IPS-18a (cell line): ENCODE data around the gene PPP6R3.
"Not testable (repeated sequence)": the region's sequence is repeated elsewhere in the genome, so short reads cannot be mapped to it uniquely, and the experiment has no call there.

Experiments used
- H3K27ac ChIP-seq: one replicate; pipeline ENCODE4 v1.5.1; 2013; ENCODE audit warnings: low read length
- H3K27me3 ChIP-seq: one replicate; pipeline ENCODE4 v1.6.1; 2013; ENCODE audit warnings: mild to moderate bottlenecking, low read length; ENCODE audit not compliant: control insufficient read depth, insufficient read depth
- H3K36me3 ChIP-seq: one replicate; pipeline ENCODE4 v1.6.1; 2013; ENCODE audit warnings: low read depth, low read length; ENCODE audit not compliant: control insufficient read depth
- H3K4me1 ChIP-seq: one replicate; pipeline ENCODE4 v1.6.1; 2013; ENCODE audit warnings: low read depth, low read length; ENCODE audit not compliant: control insufficient read depth
- H3K4me3 ChIP-seq: one replicate; pipeline ENCODE4 v1.5.1; 2013; ENCODE audit warnings: low read length
- H3K9ac ChIP-seq: one replicate; pipeline ENCODE4 v1.6.1; 2013; ENCODE audit warnings: mild to moderate bottlenecking, low read length, moderate library complexity
- H3K9me3 ChIP-seq: one replicate; pipeline ENCODE4 v1.6.1; 2013; ENCODE audit warnings: low read depth, low read length; ENCODE audit not compliant: control insufficient read depth

Gene PPP6R3

GRCh38 chr11:68461575-68461917 is 994 bp downstream of the PPP6R3 start:
- H3K4me1 ChIP-seq = peaks cover 13% of the 10 kb centered on the region
- no peaks in the 10 kb centered on the region for H3K36me3 ChIP-seq
- no peak overlapping the region for H3K27ac ChIP-seq
- peak overlapping the region; percentile 83 for H3K4me3 ChIP-seq
- H3K27me3 ChIP-seq = no peaks in the 10 kb centered on the region
- no peaks in the 10 kb centered on the region for H3K9me3 ChIP-seq
- peak overlapping the region; percentile 78 for H3K9ac ChIP-seq

GRCh38 chr11:68463714-68464113 is 3.2 kb downstream of the PPP6R3 start:
- Histone ChIP-seq H3K9ac (no peak overlapping the region), H3K4me3 (no peak overlapping the region), H3K27ac (no peak overlapping the region), H3K9me3 (no peaks in the 10 kb centered on the region), H3K36me3 (peaks cover 4% of the 10 kb centered on the region), H3K27me3 (no peaks in the 10 kb centered on the region), H3K4me1 (peaks cover 19% of the 10 kb centered on the region)

DNA sequence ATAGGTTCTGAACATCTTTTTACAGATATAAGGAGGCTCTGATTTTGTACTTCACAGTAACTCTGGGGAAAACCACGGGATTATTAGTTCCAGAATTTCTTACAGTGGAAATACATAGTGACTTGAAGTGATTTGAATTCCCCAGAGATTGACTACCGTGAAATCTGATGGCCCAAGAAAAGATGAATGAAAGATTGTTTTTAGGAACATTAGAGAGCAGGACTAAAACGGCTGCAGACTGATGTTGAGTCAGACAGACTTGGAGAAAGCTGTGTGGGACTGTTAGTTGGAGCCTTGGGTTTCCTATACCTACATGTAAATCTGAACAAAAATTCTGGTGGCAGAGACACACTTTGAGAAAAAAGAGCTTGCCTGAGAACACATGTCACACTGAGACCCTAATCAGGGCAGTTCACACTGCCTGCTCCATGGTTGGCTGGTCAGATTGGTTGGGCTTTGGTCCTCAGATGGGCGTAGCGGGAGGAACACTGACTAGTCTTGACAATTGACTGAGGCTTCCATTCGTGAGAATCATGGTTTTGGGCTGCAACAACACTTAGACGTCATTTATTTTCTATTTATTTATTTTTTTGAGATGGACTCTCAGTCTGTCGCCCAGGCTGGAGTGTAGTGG is 6.8 kb downstream of the PPP6R3 start:
- no peaks in the 10 kb centered on the region for H3K9me3 ChIP-seq
- peaks cover 4% of the 10 kb centered on the region for H3K36me3 ChIP-seq
- H3K4me3 ChIP-seq = no peak overlapping the region
- H3K27ac ChIP-seq = no peak overlapping the region
- H3K4me1 ChIP-seq = peaks cover 17% of the 10 kb centered on the region
- no peaks in the 10 kb centered on the region for H3K27me3 ChIP-seq
- H3K9ac ChIP-seq = no peak overlapping the region

GRCh38 chr11:68468217-68468828 is 7.8 kb downstream of the PPP6R3 start:
- no peaks in the 10 kb centered on the region for H3K9me3 ChIP-seq
- H3K27ac ChIP-seq = no peak overlapping the region
- peaks cover 12% of the 10 kb centered on the region for H3K4me1 ChIP-seq
- H3K27me3 ChIP-seq = no peaks in the 10 kb centered on the region
- no peak overlapping the region for H3K4me3 ChIP-seq
- H3K9ac ChIP-seq = no peak overlapping the region
- peaks cover 4% of the 10 kb centered on the region for H3K36me3 ChIP-seq

- H3K27me3 ChIP-seq = no peaks in the 10 kb centered on the region
- H3K4me1 ChIP-seq = peaks cover 12% of the 10 kb centered on the region
- peaks cover 5% of the 10 kb centered on the region for H3K36me3 ChIP-seq
- no peak overlapping the region for H3K27ac ChIP-seq
- no peak overlapping the region for H3K4me3 ChIP-seq
- H3K9me3 ChIP-seq = no peaks in the 10 kb centered on the region
- H3K9ac ChIP-seq = no peak overlapping the region
Observed at GRCh38 chr11:68469122-68469521, 8.6 kb downstream of the PPP6R3 start.

DNA sequence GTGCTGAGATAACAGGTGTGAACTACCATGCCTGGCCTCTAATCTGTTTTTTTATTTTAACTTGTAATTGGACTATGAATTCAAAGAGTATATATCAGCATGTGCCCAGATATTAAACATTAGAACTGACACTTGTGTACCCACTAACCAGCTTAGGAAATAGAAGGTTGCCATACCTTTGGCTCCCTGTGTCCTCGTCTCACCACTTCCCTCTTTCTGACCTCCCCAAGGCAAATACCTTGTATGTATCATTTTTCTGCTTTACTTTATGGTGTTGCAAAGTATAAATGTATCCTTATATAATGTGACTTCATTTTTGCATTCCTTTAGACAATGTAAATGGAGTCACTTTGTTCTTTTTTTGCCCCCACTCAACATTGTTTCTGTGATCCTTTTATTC is 9.1 kb downstream of the PPP6R3 start:
- H3K36me3 ChIP-seq = peaks cover 8% of the 10 kb centered on the region

GRCh38 chr11:68470304-68470811 is 9.8 kb downstream of the PPP6R3 start:
- Histone ChIP-seq H3K4me1 (peaks cover 12% of the 10 kb centered on the region), H3K9ac (no peak overlapping the region), H3K4me3 (no peak overlapping the region), H3K9me3 (no peaks in the 10 kb centered on the region), H3K36me3 (peaks cover 8% of the 10 kb centered on the region), H3K27me3 (no peaks in the 10 kb centered on the region), H3K27ac (no peak overlapping the region)

More for the DNA sequence above, 9.1 kb downstream of the PPP6R3 start:
- Histone ChIP-seq H3K4me1 (peaks cover 12% of the 10 kb centered on the region), H3K4me3 (no peak overlapping the region), H3K27me3 (no peaks in the 10 kb centered on the region), H3K9ac (peak overlapping the region; percentile 3), H3K9me3 (no peaks in the 10 kb centered on the region), H3K27ac (no peak overlapping the region)

DNA sequence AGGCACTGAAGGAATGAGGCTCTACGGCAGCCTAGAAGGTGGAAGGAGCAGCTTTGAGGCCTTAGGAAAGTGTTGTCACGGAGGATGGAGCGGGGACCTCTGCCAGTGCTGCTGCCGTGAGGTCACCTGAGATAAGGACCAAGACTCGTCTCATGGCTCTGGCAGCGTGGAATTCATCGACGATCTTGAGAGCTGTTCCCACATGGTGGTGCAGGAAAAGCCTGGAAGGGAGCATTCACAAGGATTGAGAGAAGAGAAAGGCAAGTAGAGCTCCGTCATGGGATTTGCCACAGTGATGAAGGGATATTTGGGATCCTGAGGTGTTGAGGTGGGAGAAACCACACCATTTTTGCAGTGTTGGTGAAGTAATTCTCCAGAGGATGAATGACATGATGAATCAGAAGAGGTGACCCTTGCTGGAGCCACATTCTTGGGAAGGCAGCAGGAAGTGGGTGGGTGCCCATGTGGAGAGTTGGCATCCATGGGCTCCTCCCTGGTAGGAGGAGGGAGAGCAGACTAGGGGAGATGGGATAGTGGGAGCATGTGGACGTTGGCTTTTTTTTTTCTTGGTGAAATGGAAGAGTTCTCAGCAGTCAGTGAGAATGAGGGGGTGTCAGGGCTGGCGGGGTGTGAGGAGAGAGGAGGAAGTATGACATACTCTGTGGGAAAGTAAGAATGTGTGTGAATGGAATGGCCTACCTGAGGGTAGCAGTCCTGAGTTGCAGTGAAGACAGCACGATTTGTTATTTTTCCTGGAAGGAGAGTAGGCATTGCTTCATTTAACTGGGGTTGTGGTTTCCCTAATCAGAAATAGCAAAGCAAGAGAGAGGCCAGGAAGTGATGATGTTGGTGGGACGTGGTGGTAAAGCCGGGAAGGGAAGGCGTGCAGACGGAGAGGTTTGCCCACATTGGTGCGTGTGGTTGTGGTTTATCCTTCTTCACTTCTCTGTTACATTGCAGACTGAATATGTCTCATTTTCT is 11.1 kb downstream of the PPP6R3 start:
- H3K27me3 ChIP-seq = no peaks in the 10 kb centered on the region
- no peak overlapping the region for H3K27ac ChIP-seq
- no peaks in the 10 kb centered on the region for H3K9me3 ChIP-seq
- peaks cover 12% of the 10 kb centered on the region for H3K4me1 ChIP-seq
- H3K4me3 ChIP-seq = no peak overlapping the region
- H3K36me3 ChIP-seq = peaks cover 8% of the 10 kb centered on the region
- no peak overlapping the region for H3K9ac ChIP-seq

- no peak overlapping the region for H3K27ac ChIP-seq
- peaks cover 12% of the 10 kb centered on the region for H3K4me1 ChIP-seq
- no peak overlapping the region for H3K4me3 ChIP-seq
- no peak overlapping the region for H3K9ac ChIP-seq
- H3K9me3 ChIP-seq = no peaks in the 10 kb centered on the region
- no peaks in the 10 kb centered on the region for H3K27me3 ChIP-seq
- peaks cover 11% of the 10 kb centered on the region for H3K36me3 ChIP-seq
Observed at GRCh38 chr11:68472778-68473177, 12.2 kb downstream of the PPP6R3 start.

GRCh38 chr11:68473693-68474092 is 13.1 kb downstream of the PPP6R3 start:
- H3K9ac ChIP-seq = no peak overlapping the region
- H3K27me3 ChIP-seq = no peaks in the 10 kb centered on the region
- no peak overlapping the region for H3K27ac ChIP-seq
- H3K4me3 ChIP-seq = no peak overlapping the region
- peaks cover 7% of the 10 kb centered on the region for H3K36me3 ChIP-seq
- no peaks in the 10 kb centered on the region for H3K9me3 ChIP-seq
- H3K4me1 ChIP-seq = peaks cover 7% of the 10 kb centered on the region

GRCh38 chr11:68475626-68476025 is 15.1 kb downstream of the PPP6R3 start:
- H3K4me3 ChIP-seq, H3K4me1 ChIP-seq, H3K27ac ChIP-seq, H3K9ac ChIP-seq, H3K9me3 ChIP-seq, H3K36me3 ChIP-seq, H3K27me3 ChIP-seq: not testable (repeated sequence)
